Lower leg skin (tissue), 4 donors: ENCODE results near the gene KBTBD13. TPM values are rescaled to one million over a fixed set of nuclear protein-coding genes. Genes with fewer than 3 reads are reported as not detected.

ENCODE experiments used
- DNase-seq, 2 donors: peaks; one replicate each; pipeline ENCODE4 v3.0.0-alpha.2; 2019; ENCODE audit warnings: low spot score in 2 of 2
- H3K4me3 ChIP-seq: fragments of 200-600 bp; sonication (generic); 2 replicates; pipeline ENCODE4 v1.5.1; 2017; ENCODE audit warnings: mild to moderate bottlenecking, low read depth; ENCODE audit not compliant: poor library complexity, severe bottlenecking
- POLR2A ChIP-seq, 2 donors: fragments of 450-650 bp; IDR thresholded peaks; one replicate each; pipeline ENCODE4 v1.6.1; 2016 to 2017; ENCODE audit warnings: antibody characterized with exemption in 2 of 2, mild to moderate bottlenecking in 1 of 2, moderate library complexity in 1 of 2
- WGBS, 2 donors: methylation state at CpG; one replicate each; pipeline ENCODE4 v1.1.5; 2018; 5-methylcytosine and 5-hydroxymethylcytosine counted together
- intact Hi-C: fragments of 100-400 bp; cut with DNase I; formaldehyde crosslinking; loops from one replicate; pipeline ENCODE4 v1.15.0; 2023; ENCODE audit warnings: low total_unique reads
- total RNA-seq, 4 donors: library from RNA; depleted of rRNA; stranded (reverse); fragments of >200 nt; gene quantifications; one replicate each; pipeline ENCODE4 v1.1.0, GENCODE V29; 2016
- TF ChIP-seq, protein P1 (sequence below), 3 donors: fragments of 450-650 bp; IDR thresholded peaks; one replicate each; pipeline ENCODE4 v1.5.1; 2016; ENCODE audit warnings: antibody characterized with exemption in 3 of 3, mild to moderate bottlenecking in 3 of 3, moderate library complexity in 2 of 3

KBTBD13 gene
- total RNA-seq, 4 donors from 2014 or later = not detected

DNA sequence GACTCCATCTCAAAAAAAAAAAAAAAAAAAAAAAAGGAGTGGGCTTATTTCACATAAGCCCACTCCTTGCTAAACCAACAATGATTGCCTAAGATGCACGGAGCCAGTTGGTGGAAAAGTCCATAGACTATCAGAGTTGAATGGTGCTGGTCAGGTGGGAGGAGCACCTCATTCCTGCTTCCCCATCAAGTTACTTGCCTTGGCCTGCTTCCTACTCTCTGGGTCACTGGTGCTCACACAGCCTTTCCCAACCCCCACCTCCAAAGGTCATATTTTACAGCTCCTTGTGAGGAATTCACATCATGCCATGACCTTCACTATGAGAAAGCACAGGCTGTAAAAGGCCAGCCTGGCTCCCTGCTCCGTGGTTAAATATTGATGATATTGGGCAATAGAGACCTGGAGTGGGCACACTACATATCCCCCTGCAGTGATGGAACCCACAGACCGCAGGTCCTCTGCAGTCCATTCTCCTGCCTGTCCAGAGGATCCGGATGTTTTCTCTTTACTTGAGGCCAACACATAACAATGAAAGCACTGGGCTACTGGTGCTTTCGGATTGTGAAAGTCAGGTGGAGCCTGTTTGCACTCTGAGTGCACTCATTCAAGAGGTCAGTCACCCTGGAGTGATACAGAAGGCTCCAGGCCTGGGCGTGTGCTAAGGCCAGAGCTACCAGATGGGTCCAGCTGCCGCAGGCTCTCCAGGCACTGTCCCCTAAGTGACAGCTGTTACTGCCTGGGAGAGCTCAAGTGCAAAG lies 31.6 kb upstream of the KBTBD13 start, which contains the start of gene SLC51B:
Gene SLC51B (plus strand): TSS at position 664 of the 758 bp plus-strand sequence. CDS start 4,618 bp downstream, outside the sequence.
- intact Hi-C loops = loop anchor here (10.0 kb wide), 1 partner anchor 310 kb away; no protein-coding TSS in a partner anchor
- no peak within 1 kb of the TSS for H3K4me3 ChIP-seq
- TF ChIP-seq POLR2A (IDR thresholded peaks at IDR 0.05) = no peak
- TF ChIP-seq, protein P1, sequence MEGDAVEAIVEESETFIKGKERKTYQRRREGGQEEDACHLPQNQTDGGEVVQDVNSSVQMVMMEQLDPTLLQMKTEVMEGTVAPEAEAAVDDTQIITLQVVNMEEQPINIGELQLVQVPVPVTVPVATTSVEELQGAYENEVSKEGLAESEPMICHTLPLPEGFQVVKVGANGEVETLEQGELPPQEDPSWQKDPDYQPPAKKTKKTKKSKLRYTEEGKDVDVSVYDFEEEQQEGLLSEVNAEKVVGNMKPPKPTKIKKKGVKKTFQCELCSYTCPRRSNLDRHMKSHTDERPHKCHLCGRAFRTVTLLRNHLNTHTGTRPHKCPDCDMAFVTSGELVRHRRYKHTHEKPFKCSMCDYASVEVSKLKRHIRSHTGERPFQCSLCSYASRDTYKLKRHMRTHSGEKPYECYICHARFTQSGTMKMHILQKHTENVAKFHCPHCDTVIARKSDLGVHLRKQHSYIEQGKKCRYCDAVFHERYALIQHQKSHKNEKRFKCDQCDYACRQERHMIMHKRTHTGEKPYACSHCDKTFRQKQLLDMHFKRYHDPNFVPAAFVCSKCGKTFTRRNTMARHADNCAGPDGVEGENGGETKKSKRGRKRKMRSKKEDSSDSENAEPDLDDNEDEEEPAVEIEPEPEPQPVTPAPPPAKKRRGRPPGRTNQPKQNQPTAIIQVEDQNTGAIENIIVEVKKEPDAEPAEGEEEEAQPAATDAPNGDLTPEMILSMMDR (IDR thresholded peaks at IDR 0.05) = no peak
- 78 to 87% methylated on average over 7 of the region's 7 CpGs for WGBS, 2 donors
- peak in 1 of 2 donors; percentile 34 for DNase-seq

DNA sequence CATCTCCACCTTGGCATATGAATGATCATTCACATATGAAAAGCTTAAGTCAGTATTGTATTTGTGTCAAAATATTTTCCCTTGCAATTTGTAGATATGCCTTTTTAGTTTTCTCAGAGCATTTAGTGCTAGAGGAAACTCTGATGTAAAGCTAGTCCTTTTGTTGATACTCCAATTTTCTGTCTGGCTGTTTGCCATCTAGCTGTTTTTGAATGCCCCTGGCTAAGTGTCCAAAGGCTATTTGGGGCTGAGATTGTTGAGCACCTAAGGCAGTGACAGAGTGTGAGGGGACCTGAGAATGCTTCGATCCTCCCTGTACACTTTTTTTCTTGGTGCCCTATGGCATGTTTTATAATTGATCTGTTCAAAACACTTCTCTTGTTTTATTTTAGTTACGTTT lies 28.3 kb upstream of the KBTBD13 start:
- no peak for TF ChIP-seq POLR2A (IDR thresholded peaks at IDR 0.05)
- TF ChIP-seq, protein P1 (IDR thresholded peaks at IDR 0.05) = no peak
- no peak overlapping the region for H3K4me3 ChIP-seq
- DNase-seq = no peak
- intact Hi-C loops = loop anchor here (10.0 kb wide), 1 partner anchor 313 kb away; no protein-coding TSS in a partner anchor
- 73 to 78% methylated on average over 2 of the region's 2 CpGs for WGBS, 2 donors

DNA sequence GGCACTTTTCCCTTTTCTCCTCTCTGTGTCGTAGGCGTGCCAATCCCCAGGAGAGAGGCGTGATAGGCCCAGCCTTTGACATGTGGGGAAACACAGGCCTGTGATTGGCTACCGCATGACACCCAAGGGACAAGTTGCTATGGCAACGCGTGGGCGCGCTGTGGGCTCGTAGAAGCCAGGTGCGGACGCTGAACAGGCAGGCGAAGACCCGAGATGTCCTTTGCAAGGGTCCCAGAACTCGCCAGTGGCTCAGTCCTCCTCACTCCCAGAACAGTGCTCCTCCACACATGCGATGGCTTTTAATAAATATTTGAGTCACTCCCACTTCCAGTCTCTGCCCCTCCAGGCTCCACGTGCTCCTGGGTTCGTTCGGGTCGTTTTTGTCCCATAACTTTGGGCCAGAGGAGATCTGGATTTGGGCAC lies 27.1 kb upstream of the KBTBD13 start:
- DNase-seq = peak; percentile 83 to 95
- WGBS, 2 donors = 3 to 5% methylated on average over 19 of the region's 19 CpGs
- TF ChIP-seq, protein P1 (IDR thresholded peaks at IDR 0.05) = no peak
- no peak for TF ChIP-seq POLR2A (IDR thresholded peaks at IDR 0.05)
- intact Hi-C loops = loop anchor here (10.0 kb wide), 1 partner anchor 315 kb away; no protein-coding TSS in a partner anchor
- H3K4me3 ChIP-seq = no peak overlapping the region

DNA sequence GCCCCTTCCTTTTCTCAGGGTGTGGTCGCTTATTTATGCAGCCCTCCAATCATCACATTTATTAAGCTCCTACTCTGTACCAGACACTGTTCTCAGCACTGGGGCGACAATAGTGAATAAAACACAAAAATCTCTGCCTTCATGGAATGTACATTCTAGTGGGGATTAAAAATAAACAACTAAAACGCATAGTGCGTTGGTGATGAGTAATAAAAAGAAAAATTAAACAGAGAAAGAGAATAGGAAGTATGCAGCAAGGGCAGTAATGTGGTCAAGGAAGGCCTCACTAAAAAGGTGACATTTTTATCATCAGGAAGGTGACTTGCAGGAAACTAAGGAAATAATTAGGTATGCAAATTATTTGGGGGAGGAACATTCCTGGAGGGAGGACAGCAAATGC lies 26.3 kb upstream of the KBTBD13 start:
- TF ChIP-seq, protein P1 (IDR thresholded peaks at IDR 0.05) = no peak
- TF ChIP-seq POLR2A (IDR thresholded peaks at IDR 0.05) = no peak
- DNase-seq = no peak
- no peak overlapping the region for H3K4me3 ChIP-seq
- intact Hi-C loops = loop anchor here (5.0 kb wide), 1 partner anchor 52 kb away; no protein-coding TSS in a partner anchor
- 55% methylated on average over 4 of the region's 4 CpGs for WGBS, 2 donors

DNA sequence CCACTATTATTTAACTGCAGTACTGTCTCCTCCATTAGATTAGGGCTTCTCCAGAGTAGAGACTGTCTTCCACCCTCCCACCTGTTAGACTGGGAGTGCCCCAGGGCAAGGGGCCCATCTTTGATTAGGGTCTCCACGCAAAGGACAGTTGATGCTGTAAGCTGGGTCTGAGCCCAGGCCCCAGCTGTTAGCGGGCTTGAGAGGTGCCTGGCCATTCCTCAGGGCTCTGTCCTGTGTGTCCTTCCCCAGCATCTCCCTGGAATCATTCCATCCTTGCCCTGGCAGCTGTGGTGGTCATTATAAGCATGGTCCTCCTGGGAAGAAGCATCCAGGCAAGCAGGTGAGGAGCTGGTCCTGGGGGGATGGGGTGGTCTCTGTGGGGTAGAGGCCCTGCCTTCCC lies 25.3 kb upstream of the KBTBD13 start:
- intact Hi-C loops = loop anchor here (5.0 kb wide), 1 partner anchor 51 kb away; no protein-coding TSS in a partner anchor
- TF ChIP-seq, protein P1 (IDR thresholded peaks at IDR 0.05) = no peak
- TF ChIP-seq POLR2A (IDR thresholded peaks at IDR 0.05) = no peak
- WGBS, 2 donors = 88 to 89% methylated on average over 2 of the region's 2 CpGs
- H3K4me3 ChIP-seq = no peak overlapping the region
- peak in 1 of 2 donors; percentile 64 for DNase-seq
